GM12874 (cell line): ENCODE measurements around the gene SMIM44.

ENCODE experiments used
- TF ChIP-seq, protein P1 (sequence below): IDR thresholded peaks from 2 replicates; pipeline ENCODE4 v1.5.1; 2011; ENCODE audit warnings: low read depth, mild to moderate bottlenecking, control low read depth, low read length, moderate library complexity; ENCODE audit not compliant: insufficient read depth

The SMIM44 gene

DNA sequence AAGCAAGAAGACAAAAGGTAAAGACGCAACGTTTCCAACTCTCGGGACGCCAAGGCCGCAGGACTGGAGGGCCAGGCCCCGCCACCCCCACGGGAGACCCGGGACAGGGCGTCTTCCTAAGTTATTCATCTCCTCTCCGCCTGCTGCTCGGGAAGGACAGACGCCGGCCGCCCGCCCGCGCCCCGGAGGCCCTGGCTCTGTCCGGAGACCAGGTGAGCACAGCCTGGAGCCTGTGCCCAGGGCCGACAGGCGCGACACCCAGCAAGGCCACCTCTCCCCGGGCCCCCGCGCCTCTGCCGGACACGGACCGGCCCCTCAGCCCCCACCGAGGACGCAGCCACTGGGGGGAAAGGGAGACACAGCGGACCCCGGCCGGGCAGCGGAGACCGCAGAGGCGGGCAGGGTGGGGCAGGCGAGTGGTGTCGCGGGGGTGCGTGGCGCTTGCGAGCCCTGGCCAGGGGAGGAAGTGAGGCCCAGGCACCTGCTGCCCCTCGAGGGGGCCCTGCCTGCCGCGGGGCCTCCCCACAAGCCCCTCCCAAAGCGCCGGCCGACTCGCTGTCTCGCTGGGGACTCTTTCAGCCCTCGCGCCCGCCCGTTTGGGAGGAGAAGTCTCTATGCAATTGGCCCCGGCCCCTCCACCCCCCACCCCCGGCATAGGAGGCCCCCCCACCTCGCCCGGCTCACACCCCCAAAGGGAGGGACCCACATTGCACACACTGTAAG, 20.1 kb downstream of the SMIM44 start:
- TF ChIP-seq, protein P1, sequence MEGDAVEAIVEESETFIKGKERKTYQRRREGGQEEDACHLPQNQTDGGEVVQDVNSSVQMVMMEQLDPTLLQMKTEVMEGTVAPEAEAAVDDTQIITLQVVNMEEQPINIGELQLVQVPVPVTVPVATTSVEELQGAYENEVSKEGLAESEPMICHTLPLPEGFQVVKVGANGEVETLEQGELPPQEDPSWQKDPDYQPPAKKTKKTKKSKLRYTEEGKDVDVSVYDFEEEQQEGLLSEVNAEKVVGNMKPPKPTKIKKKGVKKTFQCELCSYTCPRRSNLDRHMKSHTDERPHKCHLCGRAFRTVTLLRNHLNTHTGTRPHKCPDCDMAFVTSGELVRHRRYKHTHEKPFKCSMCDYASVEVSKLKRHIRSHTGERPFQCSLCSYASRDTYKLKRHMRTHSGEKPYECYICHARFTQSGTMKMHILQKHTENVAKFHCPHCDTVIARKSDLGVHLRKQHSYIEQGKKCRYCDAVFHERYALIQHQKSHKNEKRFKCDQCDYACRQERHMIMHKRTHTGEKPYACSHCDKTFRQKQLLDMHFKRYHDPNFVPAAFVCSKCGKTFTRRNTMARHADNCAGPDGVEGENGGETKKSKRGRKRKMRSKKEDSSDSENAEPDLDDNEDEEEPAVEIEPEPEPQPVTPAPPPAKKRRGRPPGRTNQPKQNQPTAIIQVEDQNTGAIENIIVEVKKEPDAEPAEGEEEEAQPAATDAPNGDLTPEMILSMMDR = no peak

DNA sequence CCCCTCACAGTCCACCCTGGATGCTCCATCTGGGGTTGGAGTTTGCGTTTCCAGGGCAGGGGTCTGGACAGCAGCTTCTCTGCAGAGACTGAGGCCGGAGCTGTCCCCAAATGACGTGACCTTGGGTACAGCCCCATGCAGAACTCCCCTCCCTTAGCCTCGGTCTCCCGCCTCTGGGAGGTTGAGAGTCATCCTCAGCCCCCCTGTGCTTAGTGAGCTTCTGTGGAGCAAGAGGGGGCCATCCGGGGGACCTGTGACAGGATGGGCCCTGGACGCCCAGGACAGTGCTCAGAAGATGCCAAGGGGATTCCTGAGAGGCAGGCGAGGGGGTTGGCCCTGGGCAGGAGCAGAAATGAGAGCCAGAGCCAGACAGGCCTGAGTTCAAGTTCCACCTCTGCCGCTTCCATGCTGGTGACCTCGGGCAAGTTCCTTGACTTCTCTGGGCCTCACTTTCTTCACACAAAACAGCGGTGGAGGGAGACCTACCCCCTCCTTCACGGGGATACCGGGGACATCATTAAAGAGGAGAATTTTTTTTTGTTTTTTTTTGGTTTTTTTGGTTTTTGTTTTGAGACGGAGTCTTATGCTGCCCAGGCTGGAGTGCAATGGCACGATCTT, 23.2 kb downstream of the SMIM44 start:
- TF ChIP-seq, protein P1 = no peak

DNA sequence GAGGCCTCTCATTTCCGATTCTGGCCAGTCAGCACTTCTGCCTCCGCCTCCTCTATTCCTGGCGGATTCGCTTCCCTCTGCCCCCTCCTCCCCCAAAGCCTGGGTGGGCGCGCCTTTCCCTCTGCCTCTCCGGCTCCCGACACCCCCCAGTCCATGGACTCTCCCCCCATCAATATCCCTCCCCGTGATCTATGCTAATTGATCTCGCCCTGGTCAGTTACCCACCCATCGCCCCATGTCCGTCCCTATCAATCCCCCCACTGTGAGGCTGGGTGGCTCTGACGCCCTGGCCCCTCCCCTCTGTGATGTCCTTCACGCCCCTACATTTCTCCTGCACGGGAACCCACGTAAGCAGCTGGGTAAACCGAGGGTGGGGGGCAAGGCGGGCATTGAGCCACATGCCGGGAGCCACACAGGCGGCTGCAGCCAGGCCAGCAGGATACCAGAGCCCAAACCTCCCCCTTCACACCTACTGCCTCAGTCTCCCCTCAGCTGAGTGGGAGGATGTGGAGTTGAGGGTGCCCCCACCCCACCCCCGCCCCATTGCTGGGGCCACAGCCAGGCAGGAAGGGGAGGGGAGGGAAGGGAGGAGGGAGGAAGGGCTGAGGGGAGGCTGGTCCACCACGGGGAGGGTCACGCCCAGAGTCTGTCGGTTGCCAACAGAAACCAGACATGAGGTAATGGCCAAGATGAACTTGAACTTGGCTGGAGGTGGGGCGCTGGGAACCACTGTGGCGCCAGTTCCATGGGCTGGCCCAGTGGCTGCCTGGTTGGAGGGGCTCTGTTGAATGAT, 24.0 kb downstream of the SMIM44 start:
- TF ChIP-seq, protein P1 = no peak

DNA sequence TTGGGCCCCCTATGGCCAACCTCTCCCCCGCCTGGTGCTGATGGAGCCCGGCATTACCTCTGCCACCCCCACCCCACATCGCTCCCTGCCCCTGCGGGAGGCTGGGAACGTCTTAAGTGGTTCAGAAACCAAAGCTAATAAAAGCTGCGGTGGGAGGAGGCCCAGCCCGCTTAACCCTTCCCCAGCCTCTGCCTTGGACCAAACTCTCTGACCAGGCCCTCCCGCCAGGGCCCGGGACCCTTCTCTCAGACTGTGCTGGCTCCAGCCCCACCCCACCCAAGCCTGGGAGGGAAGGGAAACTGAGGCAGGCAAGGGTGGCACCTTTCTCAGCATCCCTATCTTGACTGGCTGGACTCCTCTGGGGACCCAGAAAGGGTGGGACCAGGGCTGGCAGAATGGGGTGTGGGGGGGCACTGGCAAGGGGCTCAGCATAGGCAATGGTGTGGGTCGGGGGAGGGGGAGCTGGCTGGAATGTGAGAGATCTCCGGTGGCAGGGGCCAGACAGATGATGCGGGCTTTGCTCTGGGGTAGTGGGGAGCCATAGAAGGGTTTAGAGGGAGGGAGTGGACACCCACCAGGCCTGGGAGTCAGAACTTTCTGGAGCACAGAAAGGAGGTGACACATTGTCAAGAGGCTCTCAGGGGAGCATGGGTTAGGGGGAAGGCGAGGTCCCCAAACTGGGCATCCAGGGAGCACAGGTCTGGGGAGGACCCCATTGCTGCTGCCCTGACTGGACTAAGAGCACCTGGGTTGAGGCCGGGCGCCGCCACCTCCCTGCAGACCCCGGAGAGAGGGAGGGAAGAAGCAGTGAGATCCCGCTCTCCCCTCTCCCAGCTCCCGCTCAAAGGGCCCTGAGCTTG, 24.8 kb downstream of the SMIM44 start:
- TF ChIP-seq, protein P1 = no peak

DNA sequence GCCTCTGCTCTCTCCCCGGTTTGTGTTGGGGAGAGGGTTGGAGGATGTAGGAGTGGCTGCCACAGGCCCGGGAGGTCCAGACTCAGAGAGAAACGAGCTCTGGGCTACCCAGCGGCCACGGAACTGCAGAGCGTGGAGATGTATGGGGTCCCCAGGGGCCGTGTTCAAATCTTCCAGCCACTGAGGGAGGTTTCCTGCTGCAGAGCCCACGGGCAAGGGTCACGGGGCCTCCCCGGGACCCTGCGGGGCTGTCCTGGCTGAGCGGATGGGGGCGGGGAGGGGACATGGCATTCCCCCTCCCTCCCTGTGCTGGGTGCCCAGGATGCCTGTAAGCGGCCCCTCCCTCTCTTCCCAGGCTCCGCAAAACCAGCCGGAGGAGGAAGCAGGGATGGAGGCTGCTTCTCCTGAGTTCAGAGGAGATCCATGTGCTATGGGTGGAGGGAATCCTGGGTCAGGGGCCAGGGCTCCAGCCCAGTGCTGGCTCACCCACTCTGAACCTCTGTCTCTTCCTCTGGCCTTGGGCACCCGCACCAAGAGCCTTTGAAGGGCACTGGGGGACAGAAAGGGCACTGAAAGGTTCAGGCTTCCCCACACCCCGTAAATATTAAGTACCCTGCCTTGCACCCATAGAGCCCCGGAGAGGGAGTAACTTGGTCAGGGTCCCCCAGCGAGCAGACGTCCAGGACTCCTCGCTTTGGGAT, 25.6 kb downstream of the SMIM44 start:
- TF ChIP-seq, protein P1 = no peak

DNA sequence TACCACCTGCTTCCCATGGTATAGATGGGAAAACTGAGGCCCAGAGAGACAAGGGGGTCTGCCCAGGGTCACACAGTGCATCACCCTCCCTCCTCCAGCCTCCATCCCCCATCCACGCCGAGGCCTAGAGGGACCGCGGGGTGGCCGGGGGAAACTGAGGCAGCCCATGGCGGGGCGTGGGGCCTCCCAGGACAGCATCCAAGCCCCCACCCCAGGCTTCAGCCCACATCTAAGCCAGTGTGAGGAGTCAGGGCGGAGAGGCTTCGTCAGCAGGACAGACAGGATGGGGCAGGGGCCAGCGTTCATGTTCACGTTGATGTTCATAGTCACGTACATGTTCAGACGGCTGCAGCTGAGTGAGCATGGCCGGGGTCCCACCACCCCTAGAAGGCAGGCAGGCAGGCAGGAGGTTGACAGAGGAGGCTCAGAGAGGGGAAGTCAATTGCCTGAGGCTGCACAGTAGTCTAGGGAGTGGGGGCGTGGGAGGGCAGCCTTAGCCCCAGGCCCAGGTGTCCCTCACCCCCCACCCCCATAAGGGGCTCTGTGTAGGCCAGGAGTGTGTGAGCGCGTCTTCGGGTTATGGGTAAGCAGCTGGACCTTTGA, 26.2 kb downstream of the SMIM44 start:
- TF ChIP-seq, protein P1 = no peak
